Measurements from ENCODE around the gene COL5A1.
"Not testable (repeated sequence)": the region's sequence is repeated elsewhere in the genome, so short reads cannot be mapped to it uniquely, and the experiment has no call there.

COL5A1 gene

DNA sequence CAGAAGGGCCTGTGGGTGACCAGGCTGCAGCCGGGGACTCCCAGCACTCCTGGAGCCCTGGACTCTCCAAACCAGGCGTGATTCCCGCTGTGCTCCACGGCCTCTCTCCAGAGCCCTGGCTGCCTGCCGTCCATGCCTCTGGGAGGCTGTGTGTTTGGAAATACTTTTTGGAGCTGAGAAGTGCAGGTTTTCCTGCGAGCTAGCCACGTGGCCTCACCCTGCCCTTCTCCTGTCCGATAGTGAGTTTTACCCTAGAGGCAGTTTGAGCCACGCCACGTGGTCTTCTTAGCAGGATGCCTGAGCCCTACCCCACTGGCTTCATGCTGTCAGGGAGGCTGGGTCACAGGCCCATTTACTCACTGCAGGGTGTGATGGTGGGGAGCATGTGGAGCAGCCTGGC, 71.3 kb downstream of the COL5A1 start:
- DNase-seq = no peak

DNA sequence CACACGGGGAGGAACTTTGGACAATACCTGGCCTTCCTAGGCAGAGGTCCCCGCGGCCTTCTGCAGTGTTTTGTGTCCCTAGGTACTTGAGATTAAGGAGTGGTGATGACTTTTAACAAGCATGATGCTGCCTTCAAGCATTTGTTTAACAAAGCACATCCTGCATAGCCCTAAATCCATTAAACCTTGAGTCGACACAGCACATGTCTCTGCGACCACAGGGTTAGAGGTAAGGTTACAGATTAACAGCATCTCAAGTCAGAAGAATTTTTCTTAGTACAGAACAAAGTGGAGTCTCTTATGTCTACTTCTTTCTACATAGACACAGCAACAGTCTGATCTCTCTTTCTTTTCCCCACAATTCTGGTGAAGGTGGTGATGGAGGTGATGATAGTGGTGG, 73.9 kb downstream of the COL5A1 start:
- DNase-seq = not testable (repeated sequence)

DNA sequence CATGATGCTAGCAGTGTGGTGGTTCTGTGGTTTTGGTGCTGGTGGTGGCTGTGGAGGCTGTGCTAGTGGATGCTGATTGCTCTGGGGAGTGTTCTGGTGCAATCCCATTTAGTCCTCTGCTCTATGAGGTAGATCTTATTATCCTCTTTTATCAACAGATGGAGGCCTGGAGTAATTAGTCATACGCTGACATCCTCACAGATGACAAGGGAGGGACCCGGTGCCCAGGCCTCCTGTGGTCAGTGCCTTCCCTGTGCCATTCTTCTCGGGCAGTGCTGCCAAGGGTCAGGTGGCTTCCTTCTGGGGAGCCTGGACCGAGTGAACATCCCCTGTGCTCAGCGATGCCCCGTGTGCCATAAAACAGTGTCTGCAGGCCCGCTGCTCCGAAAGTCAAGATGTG, 74.5 kb downstream of the COL5A1 start:
- DNase-seq = no peak

DNA sequence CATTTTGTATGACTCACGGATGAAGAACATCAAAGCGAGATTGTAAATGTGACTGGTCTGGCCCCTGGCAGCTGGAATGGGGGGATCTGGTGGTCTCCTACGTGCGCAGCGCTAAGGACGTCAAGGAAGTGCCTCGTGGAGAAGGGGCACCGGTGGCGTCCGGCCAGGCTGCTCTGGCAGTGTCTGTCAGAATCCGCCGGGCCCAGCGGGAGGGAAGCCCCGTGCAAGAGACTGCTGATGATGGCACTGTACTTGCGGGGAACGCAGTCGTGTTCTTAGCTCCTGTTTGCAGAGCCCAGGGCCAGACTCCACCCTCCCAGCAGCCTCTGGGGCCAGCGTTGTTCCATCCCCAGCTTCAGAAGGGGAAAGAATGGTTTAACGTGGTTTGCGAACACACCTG, 75.5 kb downstream of the COL5A1 start:
- no peak for DNase-seq

- DNase-seq = no peak
Measured at GRCh38 chr9:134717924-134718645, 76.5 kb downstream of the COL5A1 start.

GRCh38 chr9:134719331-134719730, 77.7 kb downstream of the COL5A1 start:
- DNase-seq = no peak

DNA sequence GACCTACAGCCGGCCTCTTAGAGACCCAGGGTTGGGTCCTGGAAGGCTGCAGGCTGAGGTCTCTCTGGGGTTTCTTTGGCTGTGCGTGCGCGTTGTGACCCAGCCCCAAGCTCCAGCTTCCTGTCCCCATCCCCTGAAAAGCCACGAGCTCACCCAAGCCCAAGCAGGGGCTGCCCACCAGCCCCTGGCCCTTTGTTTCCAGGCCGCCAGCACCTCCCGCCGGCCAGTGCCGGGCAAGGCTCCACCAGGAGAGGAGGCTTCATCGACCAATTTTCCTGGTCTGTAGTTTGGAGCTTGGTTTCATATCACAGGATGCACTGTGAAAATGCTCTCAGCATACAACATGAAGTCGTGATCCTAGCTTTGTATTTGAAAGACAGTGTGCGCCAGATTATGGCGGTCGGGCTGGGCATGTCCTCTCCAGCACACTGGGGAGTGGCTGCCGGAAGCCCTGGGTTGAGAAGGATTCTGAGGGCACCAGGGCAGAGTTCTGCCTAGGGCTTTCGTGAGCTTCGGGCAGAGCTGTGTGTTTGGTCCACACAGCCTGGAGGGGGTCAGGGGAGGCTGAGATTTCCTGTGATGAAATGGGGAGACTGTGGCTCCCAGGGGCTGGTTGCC, 78.6 kb downstream of the COL5A1 start:
- DNase-seq = no peak

GRCh38 chr9:134720796-134721195, 79.2 kb downstream of the COL5A1 start:
- DNase-seq = no peak

GRCh38 chr9:134721344-134721743, 79.7 kb downstream of the COL5A1 start:
- DNase-seq = no peak

DNA sequence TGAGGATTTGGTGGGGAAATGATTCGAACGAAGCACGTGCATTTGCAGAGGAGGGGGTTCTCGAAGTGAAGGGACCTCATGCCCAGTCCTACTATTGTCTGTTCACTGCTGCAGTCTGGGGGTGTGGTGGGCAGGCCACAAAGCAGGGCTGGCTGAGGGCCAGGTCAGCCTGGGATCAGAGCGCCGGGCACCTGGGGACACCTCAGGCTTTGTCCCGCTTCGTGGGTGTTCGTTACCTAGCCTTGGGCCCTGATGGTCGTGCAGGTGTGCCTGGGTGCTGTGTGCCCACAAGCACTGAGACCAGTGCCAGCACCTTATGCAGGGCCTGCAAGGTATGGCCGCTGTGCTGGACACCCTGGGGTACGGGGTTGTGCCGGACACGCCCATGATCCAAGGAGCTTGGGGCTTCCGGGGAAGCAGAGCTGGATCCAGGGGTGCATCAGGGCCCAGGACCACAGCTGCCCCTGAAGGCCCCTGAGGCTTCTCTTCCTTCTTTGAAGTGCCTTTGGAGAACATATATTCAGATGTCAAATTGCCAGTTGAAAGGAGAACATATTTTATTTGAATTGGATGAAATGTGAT, 80.6 kb downstream of the COL5A1 start:
- no peak for DNase-seq

DNA sequence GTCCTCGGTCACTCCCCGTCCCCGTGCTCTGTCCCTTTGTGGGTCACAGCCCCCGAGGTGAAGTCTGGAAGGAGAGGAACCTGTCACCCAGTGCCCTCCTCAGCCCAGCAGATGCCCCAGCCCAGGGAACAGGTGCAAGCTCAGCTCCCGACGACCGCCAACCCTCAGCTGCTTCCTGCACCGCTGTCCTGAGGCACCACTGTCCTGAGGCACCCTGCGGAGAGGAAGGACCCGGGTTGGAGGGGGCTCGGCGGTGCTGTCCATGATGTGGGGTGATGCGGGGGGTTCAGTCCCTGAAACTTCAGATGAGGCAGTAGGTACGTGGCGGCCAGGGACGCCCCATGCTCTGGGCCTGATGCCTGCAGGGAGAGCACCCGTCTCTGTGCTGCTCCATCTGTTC, 81.4 kb downstream of the COL5A1 start:
- DNase-seq = no peak

DNA sequence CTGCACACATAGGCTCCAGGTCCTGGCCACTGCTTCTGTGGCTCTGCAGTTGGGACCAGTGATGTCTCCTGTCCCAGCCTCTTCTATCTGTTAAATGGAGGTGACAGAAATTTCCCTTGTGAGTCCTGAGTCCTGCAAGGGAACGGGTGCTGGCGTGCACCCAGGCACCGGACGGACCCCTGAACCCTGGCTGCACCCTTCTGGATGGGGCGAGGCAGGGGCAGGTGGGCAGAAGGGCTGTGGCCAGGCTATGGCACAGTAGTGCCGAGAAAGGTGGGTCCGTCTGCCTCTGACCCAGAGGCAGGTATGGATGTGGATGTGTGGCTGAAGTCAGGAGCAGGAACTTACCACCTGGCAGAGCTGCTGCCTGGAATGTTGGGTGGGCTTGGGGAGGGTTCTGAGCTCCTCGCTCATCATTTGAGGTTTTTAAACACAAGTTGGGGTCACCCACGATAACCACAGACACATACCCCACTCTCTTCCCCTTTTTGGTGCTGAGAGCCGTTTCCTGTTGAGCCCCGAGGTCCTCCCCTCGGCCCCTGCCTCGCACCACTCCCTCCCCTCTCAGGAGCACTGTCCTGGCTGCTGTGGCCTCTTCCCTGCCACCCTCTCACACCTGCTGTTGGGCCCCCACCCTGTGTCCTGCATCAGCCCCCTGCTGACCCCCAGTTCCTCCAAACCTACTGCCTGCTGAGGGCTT, 82.0 kb downstream of the COL5A1 start:
- DNase-seq = no peak

GRCh38 chr9:134724202-134724911, 82.8 kb downstream of the COL5A1 start:
- no peak for DNase-seq

GRCh38 chr9:134724912-134725604, 83.5 kb downstream of the COL5A1 start:
- DNase-seq = no peak

DNA sequence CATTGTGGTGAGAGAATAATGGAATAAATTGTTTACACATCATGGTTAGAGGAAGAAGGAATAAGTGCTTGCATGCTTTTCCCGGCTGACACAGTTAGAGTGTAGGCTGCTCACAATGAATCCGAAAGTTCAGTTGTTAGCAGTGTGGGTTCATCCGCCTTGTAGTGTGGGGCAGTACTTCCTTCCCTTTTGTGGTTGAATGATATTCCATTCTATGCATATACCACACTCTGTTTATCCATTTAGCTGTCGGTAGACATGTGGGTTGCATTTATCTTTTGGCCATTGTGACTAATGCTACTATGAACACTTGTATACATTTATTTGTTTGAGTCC, 84.0 kb downstream of the COL5A1 start:
- no peak for DNase-seq

DNA sequence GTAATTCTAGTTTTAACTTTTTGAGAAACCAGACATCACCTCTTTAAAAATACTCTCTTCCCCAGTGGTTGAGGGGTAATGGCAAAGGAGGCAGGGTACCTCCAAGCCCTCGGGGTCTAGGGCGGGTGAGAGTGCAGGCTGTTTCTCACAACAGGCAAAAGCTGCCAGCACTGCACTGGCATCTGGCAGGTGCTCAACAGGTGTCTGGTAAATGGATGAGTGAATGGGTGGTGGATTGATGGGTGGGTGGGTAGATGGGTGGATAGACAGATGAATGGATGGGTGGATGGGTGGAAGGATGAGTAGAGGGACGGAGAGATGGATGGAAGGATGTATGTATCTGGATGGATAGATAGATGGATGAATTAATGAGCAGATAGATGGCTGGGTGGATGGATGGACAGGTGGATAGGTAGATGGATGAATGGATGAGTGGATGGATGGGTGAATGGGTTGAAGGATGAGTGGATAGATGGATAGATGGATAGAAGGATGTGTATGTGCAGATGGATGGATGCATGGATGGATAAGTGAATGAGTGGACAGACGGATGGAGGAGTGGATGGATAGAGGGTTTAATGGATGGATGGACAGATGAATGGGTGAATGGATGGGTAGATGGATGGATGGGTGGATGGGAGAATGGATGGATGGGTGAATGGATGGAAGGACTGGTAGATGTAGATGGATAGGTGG, 84.6 kb downstream of the COL5A1 start:
- no peak for DNase-seq

DNA sequence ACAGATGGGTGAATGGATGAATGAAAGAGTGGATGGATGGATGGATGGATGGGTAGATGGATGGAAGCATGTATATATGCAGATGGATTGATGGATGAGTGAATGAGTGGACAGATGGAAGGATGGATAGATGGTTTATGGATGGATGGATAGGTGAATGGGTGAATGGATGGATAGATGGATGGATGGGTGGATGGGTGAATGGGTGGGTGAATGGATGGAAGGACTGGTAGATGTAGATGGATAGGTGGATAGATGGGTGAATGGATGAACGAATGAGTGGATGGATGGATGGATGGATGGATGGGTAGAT, 85.1 kb downstream of the COL5A1 start:
- DNase-seq = no peak

DNA sequence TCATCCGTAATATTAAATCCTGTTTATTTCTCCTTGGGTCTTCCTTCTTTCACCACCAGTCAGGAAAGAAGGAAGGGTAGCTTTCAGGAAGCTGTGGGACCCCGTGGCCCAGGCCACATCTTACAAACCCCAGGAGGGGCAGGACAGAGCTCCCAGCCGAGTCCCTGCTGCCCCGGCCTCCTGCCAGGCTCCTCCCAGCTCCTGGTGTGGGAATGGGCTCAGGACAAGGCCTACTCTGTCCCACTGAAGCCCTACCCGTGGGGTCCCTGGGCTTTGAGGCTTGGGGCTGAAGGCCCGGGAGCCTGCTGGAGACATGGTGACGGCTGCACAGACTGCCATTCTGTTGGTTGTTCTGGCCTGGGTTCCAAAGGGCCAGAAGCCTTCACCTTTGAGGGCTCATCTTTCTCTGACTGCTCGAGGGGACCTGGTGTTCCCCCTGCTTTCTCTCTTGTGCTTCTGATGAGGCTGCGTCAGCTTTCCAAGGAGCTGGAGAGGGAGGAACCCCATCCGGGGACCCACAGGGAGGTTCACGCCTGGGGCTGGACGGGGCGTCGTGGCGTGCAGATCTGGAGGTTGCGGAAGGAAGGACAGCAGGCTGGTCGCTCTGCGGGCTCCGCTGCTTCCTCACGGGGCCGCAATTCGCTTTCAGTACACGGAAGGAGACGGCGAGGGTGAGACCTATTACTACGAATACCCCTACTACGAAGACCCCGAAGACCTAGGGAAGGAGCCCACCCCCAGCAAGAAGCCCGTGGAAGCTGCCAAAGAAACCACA, 86.6 kb downstream of the COL5A1 start:
- DNase-seq = no peak

DNA sequence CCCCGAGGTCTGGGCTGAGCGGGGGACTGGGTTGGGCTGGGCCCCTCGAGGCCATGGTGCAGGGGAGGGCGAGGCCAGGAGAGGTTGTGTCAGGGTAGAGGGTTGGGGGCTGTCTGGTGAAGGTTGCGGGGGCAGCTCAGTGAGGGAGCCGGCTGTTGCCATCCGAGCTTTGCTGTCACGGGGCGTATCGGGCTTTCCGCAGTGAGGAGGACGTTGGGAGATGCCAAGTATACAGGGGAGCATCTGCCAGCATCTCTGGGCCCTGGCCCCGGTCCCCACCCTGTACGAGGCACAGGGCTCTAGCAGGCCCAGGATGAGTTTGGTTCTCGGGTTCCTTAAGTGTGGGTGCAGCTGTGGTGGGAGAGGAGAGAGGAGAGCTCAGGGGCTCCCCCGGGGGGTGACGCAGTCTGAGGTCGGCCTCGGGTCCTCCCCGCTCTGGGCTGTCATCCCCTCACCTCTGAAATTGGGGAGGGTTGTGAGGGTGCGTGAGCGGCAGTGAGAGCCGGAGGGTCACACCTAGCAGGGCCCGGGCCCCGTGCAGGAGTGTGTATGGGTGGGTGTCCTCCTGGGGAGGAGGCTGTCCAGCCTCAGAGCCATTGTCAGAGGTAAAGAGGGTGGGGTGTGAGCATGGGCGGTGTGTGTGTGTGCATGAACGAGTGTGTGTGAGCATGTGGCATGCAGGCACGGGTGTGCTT, 87.3 kb downstream of the COL5A1 start:
- DNase-seq = no peak

GRCh38 chr9:134730011-134730760, 88.6 kb downstream of the COL5A1 start:
- no peak for DNase-seq
